Activated CD8-positive, alpha-beta memory T cell treated with anti-CD3 and anti-CD28 coated beads, Interleukin-2, amount 50 U/mL, for 1 hour (primary cell): ENCODE data around the gene MTSS2.
"Not testable (repeated sequence)": the region's sequence is repeated elsewhere in the genome, so short reads cannot be mapped to it uniquely, and the experiment has no call there.

Source experiments
- DNase-seq: peaks from one replicate; pipeline ENCODE4 v3.0.0-alpha.2; 2020; ENCODE audit errors: extremely low read depth

MTSS2 gene

GRCh38 chr16:70674221-70675014, 11.4 kb downstream of the MTSS2 start:
- DNase-seq, result no peak

GRCh38 chr16:70670938-70671337, 14.9 kb downstream of the MTSS2 start:
- not testable (repeated sequence) for DNase-seq

GRCh38 chr16:70670175-70670574, 15.7 kb downstream of the MTSS2 start:
- no peak for DNase-seq

- no peak for DNase-seq
Observed at GRCh38 chr16:70665806-70666735, 19.8 kb downstream of the MTSS2 start.

GRCh38 chr16:70665113-70665694, 20.6 kb downstream of the MTSS2 start:
- DNase-seq, result no peak

GRCh38 chr16:70664325-70665112, 21.3 kb downstream of the MTSS2 start:
- no peak for DNase-seq

GRCh38 chr16:70663524-70664324, 22.1 kb downstream of the MTSS2 start:
- DNase-seq, result no peak

GRCh38 chr16:70662991-70663523, 22.8 kb downstream of the MTSS2 start:
- no peak for DNase-seq

GRCh38 chr16:70661918-70662641, 23.8 kb downstream of the MTSS2 start:
- DNase-seq, result no peak

- no peak for DNase-seq
Observed at GRCh38 chr16:70661534-70661917, 24.3 kb downstream of the MTSS2 start.

- no peak for DNase-seq
Observed at GRCh38 chr16:70660672-70661350, 25.0 kb downstream of the MTSS2 start.

- no peak for DNase-seq
Observed at GRCh38 chr16:70659953-70660671, 25.7 kb downstream of the MTSS2 start.

GRCh38 chr16:70659546-70659945, 26.3 kb downstream of the MTSS2 start:
- no peak for DNase-seq

GRCh38 chr16:70658921-70659320, 26.9 kb downstream of the MTSS2 start:
- DNase-seq, result no peak

GRCh38 chr16:70657956-70658355, 27.9 kb downstream of the MTSS2 start:
- DNase-seq, result no peak

GRCh38 chr16:70656712-70657263, 29.1 kb downstream of the MTSS2 start:
- no peak for DNase-seq

- no peak for DNase-seq
Observed at GRCh38 chr16:70656065-70656711, 29.7 kb downstream of the MTSS2 start.
